Activated CD8-positive, alpha-beta T cell treated with anti-CD3 and anti-CD28 coated beads, Interleukin-2, amount 10 ng/mL, durations not matched to agents 7 days and 5 days (primary cell): ENCODE results near the gene MYRIP. TPM values are rescaled to one million over a fixed set of nuclear protein-coding genes. Genes with fewer than 3 reads are reported as not detected.

ENCODE experiments used
- ATAC-seq: fragments of 150-1000 bp; cut with Tn5 transposase; one replicate; pipeline ENCODE4 v1.10.0; 2021; ENCODE audit warnings: moderate library complexity
- CTCF ChIA-PET: fragments of 350-600 bp; sonication (Branson Sonifier 250); formaldehyde crosslinking; loops from one replicate; lab custom pipeline; 2021; ENCODE audit warnings: antibody characterized with exemption; lab: Charles Lee
- POLR2A ChIA-PET: fragments of 350-600 bp; sonication (Branson Sonifier 250); formaldehyde crosslinking; loops from one replicate; lab custom pipeline; 2021; ENCODE audit warnings: antibody characterized with exemption; lab: Charles Lee
- DNase-seq: peaks from one replicate; pipeline ENCODE4 v3.0.0-alpha.2; 2020
- H3K27ac Mint-ChIP-seq: one replicate; pipeline ENCODE4 v1.8.0; 2021; ENCODE audit warnings: mild to moderate bottlenecking, mixed read lengths
- H3K27me3 Mint-ChIP-seq: one replicate; pipeline ENCODE4 v1.8.0; 2021; ENCODE audit warnings: low read depth, mixed read lengths
- H3K36me3 Mint-ChIP-seq: one replicate; pipeline ENCODE4 v1.8.0; 2021; ENCODE audit warnings: low read depth, mixed read lengths
- H3K4me1 Mint-ChIP-seq: one replicate; pipeline ENCODE4 v1.8.0; 2021; ENCODE audit warnings: low read depth, mixed read lengths
- H3K4me3 Mint-ChIP-seq: one replicate; pipeline ENCODE4 v1.8.0; 2021; ENCODE audit warnings: mild to moderate bottlenecking, mixed read lengths
- H3K9me3 Mint-ChIP-seq: one replicate; pipeline ENCODE4 v1.8.0; 2022; ENCODE audit warnings: mixed read lengths; ENCODE audit not compliant: insufficient read depth
- total RNA-seq, 2 experiments: library from RNA; stranded (reverse); gene quantifications; one replicate each; pipeline ENCODE4 v1.2.3, GENCODE V29; 2021

Gene MYRIP
- total RNA-seq, 2 experiments from 2014 or later = not detected

DNA sequence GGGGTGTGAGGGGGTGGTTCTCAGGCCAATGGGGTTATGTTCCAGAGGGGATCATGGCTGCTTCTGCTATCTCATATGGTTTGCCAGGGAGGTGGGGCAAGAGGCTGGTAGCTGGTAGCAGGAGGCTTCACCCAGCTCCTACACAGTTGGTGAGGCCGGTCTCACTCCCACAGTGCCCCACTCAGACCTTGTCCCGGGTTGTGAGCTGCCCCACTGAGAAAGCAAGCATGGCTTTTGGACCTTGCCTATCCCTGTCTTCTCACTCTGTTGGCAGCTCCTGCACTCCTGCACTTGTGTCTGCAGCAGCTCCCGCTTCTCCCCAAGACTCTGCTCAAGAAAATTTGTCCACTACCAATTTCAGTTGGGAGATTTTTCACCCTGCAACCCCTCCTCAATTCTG lies 46.1 kb downstream of the MYRIP start:
- no peaks in the 10 kb centered on the region for H3K36me3 Mint-ChIP-seq
- POLR2A ChIA-PET = no interaction called here

DNA sequence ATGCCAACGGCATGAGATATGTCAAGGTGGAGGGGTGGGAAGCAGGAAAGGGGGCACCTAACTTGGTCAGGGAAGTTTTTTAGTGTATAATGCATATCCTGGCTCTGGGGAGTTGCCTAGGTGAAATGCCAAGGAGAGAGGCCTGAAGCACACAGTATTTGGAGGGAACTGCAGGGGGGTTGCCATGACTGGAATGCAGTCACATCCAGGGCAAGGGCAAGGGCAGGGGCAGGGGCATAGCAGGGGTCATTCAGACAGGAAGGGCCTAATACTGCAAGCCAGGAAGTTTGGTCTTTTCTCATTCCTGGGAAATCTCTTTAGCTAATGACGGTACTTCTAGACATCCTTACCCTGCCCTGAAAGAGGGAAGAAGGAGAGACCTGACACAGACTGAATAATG lies 60.5 kb downstream of the MYRIP start:
- Mint-ChIP-seq H3K4me3 (no peak overlapping the region), H3K27me3 (no peaks in the 10 kb centered on the region), H3K36me3 (no peaks in the 10 kb centered on the region), H3K27ac (no peak overlapping the region), H3K9me3 (peaks cover 8% of the 10 kb centered on the region), H3K4me1 (no peaks in the 10 kb centered on the region)
- ATAC-seq (no peak), DNase-seq (no peak)
- ChIA-PET CTCF (no interaction called here), POLR2A (no interaction called here)

More for the DNA sequence above, 46.1 kb downstream of the MYRIP start:
- Mint-ChIP-seq H3K27me3 (no peaks in the 10 kb centered on the region), H3K9me3 (no peaks in the 10 kb centered on the region), H3K4me1 (no peaks in the 10 kb centered on the region), H3K4me3 (no peak overlapping the region), H3K27ac (no peak overlapping the region)
- CTCF ChIA-PET = no interaction called here
- ATAC-seq (no peak), DNase-seq (no peak)

DNA sequence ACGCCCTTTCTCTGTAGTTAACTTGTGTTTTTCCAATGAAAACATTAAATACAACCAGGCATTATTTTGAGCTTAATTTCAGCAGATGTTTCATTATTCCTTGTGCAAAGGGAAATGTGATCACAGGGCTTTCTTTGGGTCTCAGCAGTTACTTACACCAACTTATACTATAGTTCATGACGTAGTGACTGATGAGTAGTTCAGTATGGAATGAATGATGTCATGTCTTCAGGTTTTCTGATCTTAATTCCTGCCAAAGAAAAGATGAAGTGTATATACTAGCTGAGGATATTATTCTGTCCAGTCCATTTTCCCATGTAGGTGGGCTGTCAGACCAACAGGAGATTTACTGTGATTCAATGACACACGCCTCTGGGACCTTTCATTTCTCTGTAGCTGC lies 61.3 kb downstream of the MYRIP start:
- CTCF ChIA-PET = no interaction called here
- Mint-ChIP-seq H3K27ac (no peak overlapping the region), H3K4me1 (no peaks in the 10 kb centered on the region), H3K9me3 (peaks cover 8% of the 10 kb centered on the region), H3K4me3 (no peak overlapping the region), H3K36me3 (no peaks in the 10 kb centered on the region), H3K27me3 (no peaks in the 10 kb centered on the region)
- no peak for DNase-seq
- ATAC-seq = no peak
- POLR2A ChIA-PET = no interaction called here

DNA sequence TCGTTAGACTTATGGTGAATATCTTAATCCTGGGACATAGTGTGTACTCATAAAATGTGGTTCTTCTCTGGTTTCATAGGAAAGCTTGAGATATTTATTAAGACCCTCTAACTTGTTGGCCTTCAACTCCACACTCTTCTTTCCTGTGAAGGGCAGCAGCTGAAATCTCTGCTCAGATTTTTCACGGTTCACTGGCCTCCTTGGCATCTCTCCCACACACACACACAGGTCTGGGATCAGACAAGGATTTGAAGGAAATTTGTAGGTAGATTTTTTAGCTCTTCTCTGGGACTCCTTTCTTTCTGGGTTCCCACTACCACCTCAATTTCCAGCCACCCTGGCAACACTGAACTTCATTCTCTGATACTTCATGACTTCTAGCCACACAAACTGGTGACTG lies 70.2 kb downstream of the MYRIP start:
- H3K9me3 Mint-ChIP-seq = no peaks in the 10 kb centered on the region
- H3K36me3 Mint-ChIP-seq = no peaks in the 10 kb centered on the region
- H3K4me3 Mint-ChIP-seq = no peak overlapping the region
- H3K4me1 Mint-ChIP-seq = no peaks in the 10 kb centered on the region
- DNase-seq (no peak), ATAC-seq (no peak)
- ChIA-PET POLR2A (no interaction called here), CTCF (no interaction called here)
- H3K27ac Mint-ChIP-seq = no peak overlapping the region
- H3K27me3 Mint-ChIP-seq = no peaks in the 10 kb centered on the region

DNA sequence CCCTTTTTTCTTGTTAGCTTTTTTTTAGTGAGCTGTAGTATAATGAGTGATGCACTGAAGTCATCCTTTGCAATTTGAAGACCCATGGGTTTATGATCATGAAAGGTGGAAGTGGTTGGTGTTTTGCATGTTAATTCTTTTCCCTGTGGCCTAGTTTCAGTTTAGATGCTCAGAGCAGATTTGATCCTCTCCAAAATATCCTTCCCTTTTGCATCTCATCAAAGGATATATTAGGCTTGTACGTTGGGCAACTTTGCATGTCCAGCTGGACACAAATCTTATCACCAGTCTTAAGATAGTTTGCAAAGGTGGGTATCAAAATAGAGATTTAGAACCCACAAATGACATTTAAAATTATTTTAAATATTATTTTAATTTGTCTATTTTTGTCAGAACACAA lies 72.7 kb downstream of the MYRIP start:
- POLR2A ChIA-PET = no interaction called here
- Mint-ChIP-seq H3K27me3 (no peaks in the 10 kb centered on the region), H3K9me3 (no peaks in the 10 kb centered on the region), H3K36me3 (no peaks in the 10 kb centered on the region), H3K4me1 (no peaks in the 10 kb centered on the region), H3K4me3 (no peak overlapping the region), H3K27ac (no peak overlapping the region)
- CTCF ChIA-PET = no interaction called here
- ATAC-seq (no peak), DNase-seq (no peak)

DNA sequence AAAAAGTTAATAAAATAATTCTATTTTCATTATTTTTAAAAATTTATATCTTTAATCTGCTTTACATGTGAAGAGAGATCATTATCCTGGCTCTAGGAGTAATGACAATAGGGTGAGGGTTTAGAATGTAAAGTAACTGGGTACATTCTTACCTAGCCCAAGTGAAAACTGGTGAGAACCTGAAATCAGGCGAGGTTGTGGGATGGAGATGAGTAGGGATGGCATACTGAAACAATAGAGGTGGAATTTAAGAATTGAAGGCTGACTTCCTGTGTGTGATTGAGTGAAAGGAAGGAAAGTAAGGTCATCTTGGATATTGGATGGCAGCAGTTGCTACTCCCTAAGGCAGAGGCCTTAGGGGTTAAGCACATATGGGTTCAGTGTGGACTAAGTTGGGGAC lies 82.7 kb downstream of the MYRIP start:
- DNase-seq (no peak), ATAC-seq (no peak)
- H3K27me3 Mint-ChIP-seq = no peaks in the 10 kb centered on the region
- H3K27ac Mint-ChIP-seq = no peak overlapping the region
- POLR2A ChIA-PET = no interaction called here
- CTCF ChIA-PET = no interaction called here
- no peaks in the 10 kb centered on the region for H3K36me3 Mint-ChIP-seq
- H3K4me3 Mint-ChIP-seq = no peak overlapping the region
- no peaks in the 10 kb centered on the region for H3K4me1 Mint-ChIP-seq
- no peaks in the 10 kb centered on the region for H3K9me3 Mint-ChIP-seq

DNA sequence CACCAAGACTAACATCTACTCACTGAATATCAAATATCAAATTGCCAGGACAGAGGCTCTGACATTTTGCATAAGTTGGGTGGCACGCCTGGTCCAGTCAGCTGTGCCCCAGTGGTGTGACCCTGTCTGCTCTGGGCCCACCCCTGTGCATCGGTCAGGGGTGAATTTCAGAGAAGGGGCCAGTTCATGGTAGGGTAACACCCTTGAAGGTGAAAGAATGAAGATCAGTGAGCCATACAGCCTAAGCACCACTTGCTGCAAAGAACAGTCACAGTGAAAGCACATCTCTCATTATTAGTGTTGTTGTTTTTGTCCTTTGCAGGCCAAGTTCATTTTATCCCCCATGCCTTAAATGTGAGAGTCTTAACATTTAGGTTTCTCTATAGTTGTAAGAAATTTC lies 86.8 kb downstream of the MYRIP start:
- POLR2A ChIA-PET = no interaction called here
- H3K4me1 Mint-ChIP-seq = no peaks in the 10 kb centered on the region

DNA sequence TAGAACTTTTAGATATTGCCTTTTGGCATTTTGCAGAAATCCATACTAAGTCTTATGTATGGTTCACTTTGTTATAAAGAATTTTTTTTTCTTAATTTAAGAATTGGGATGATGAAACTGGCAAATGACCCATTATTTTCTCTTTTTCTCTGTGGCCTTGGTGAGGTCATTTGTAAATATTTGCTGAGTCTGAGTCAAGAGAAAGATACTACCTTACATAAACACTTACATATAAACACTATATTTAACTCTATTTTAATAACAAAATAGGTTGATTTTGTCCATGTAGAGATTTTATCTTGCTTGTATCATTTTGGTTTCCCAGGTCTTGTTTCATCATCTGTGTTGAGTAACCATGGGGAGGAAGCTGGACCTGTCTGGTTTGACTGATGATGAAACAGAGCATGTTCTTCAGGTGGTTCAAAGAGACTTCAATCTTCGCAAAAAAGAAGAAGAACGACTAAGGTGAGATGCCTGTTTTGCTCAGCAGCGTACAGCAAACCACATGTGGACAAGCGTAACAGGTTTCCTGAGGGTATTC lies 91.1 kb downstream of the MYRIP start:
- no peak for DNase-seq
- no peak for ATAC-seq
- Mint-ChIP-seq H3K27me3 (no peaks in the 10 kb centered on the region), H3K9me3 (no peaks in the 10 kb centered on the region), H3K27ac (no peak overlapping the region), H3K4me1 (no peaks in the 10 kb centered on the region), H3K4me3 (no peak overlapping the region), H3K36me3 (no peaks in the 10 kb centered on the region)
- POLR2A ChIA-PET = no interaction called here
- CTCF ChIA-PET = no interaction called here

More for the DNA sequence above, 86.8 kb downstream of the MYRIP start:
- Mint-ChIP-seq H3K9me3 (no peaks in the 10 kb centered on the region), H3K4me3 (no peak overlapping the region), H3K27ac (no peak overlapping the region), H3K27me3 (no peaks in the 10 kb centered on the region), H3K36me3 (no peaks in the 10 kb centered on the region)
- ATAC-seq (no peak), DNase-seq (no peak)
- CTCF ChIA-PET = no interaction called here

DNA sequence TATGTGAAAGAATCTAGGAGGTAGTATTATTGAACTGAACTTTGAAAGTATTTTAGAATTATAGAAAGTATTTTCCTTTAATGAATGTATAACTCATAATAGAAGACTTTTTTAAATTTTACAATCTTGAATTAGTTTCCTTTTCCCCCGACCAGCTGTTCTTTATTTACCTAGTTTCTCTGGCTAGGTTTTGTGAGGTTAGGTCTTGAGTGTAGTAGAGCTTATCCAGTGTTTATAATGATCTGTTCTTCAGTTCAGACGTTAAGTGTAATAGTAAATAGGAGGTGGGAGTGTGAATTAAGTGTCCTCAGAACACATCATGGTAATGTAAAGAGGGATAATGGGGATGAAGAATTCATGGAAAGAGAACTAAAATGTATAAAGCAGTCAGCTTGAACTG lies 93.8 kb downstream of the MYRIP start:
- ChIA-PET CTCF (no interaction called here), POLR2A (no interaction called here)
- H3K27me3 Mint-ChIP-seq = no peaks in the 10 kb centered on the region
- H3K36me3 Mint-ChIP-seq = no peaks in the 10 kb centered on the region
- ATAC-seq = no peak
- no peaks in the 10 kb centered on the region for H3K4me1 Mint-ChIP-seq
- H3K9me3 Mint-ChIP-seq = no peaks in the 10 kb centered on the region
- no peak for DNase-seq
- no peak overlapping the region for H3K27ac Mint-ChIP-seq
- H3K4me3 Mint-ChIP-seq = no peak overlapping the region

DNA sequence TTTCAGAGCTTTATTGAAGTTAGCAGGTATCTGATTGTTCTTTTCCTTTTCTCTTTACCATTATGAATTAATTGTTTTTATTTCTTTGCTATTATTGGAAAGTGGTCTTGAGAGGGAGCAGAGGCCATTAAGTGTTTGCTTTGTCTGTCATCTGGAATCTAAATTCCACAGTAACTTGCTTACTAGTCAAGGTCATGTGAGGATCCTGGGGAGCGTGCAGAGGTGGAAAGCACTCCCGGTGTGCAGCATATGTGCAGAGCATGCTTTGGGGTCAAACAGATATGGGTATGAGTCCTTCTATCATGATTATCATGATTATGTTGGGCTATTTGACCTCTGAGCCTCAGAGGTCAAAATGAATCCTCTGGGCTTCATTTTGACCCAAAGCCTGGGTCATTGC lies 96.4 kb downstream of the MYRIP start:
- CTCF ChIA-PET = no interaction called here
- no peaks in the 10 kb centered on the region for H3K9me3 Mint-ChIP-seq
- POLR2A ChIA-PET = no interaction called here

DNA sequence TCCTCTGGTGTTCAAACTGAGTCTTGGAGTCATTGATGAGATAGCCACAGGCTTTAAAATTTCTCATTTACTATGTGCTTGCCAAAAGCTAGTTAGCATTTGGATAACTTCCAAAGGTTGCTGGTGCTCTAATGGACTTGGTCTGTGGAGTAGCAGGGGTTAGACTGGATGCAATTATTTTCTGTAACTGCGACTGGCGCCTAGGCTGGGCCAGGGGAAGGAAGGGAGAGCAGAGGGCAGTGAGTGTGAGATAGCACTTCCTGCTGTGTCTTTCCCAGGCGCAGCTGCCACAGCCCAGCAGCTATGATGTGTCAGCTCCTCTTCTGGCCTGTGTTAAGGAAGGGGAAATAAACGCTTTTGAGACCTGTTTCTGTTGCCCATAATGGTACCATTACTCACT lies 98.6 kb downstream of the MYRIP start:
- Mint-ChIP-seq H3K27me3 (no peaks in the 10 kb centered on the region), H3K27ac (no peak overlapping the region), H3K4me1 (no peaks in the 10 kb centered on the region), H3K9me3 (no peaks in the 10 kb centered on the region), H3K4me3 (no peak overlapping the region), H3K36me3 (no peaks in the 10 kb centered on the region)
- POLR2A ChIA-PET = no interaction called here
- DNase-seq = no peak
- no peak for ATAC-seq
- CTCF ChIA-PET = no interaction called here

More for the DNA sequence above, 96.4 kb downstream of the MYRIP start:
- no peak for ATAC-seq
- H3K4me1 Mint-ChIP-seq = no peaks in the 10 kb centered on the region
- no peaks in the 10 kb centered on the region for H3K27me3 Mint-ChIP-seq
- no peak for DNase-seq
- H3K27ac Mint-ChIP-seq = no peak overlapping the region
- H3K36me3 Mint-ChIP-seq = no peaks in the 10 kb centered on the region
- H3K4me3 Mint-ChIP-seq = no peak overlapping the region

DNA sequence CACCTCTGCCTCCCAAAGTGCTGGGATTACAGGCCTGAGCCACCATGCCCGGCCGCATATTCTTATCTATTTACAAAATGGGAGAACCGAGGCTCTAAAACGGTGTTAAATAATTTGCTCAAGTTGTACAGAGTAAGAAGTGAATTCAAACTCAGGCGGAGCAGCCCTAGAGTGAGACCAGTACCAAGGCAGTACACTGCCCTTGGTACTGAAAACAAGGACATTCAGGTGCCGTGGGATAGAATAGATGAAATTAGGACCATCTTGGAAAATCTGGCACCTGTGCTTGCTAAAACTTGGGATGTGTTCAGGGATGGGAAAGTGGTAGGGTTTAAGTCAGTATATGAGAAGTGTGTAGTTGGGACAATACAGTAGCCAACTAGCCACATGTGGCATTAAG lies 100.7 kb downstream of the MYRIP start:
- DNase-seq (no peak), ATAC-seq (no peak)
- Mint-ChIP-seq H3K9me3 (no peaks in the 10 kb centered on the region), H3K27me3 (no peaks in the 10 kb centered on the region), H3K4me1 (no peaks in the 10 kb centered on the region), H3K36me3 (no peaks in the 10 kb centered on the region), H3K4me3 (no peak overlapping the region), H3K27ac (no peak overlapping the region)
- POLR2A ChIA-PET = no interaction called here
- CTCF ChIA-PET = no interaction called here

DNA sequence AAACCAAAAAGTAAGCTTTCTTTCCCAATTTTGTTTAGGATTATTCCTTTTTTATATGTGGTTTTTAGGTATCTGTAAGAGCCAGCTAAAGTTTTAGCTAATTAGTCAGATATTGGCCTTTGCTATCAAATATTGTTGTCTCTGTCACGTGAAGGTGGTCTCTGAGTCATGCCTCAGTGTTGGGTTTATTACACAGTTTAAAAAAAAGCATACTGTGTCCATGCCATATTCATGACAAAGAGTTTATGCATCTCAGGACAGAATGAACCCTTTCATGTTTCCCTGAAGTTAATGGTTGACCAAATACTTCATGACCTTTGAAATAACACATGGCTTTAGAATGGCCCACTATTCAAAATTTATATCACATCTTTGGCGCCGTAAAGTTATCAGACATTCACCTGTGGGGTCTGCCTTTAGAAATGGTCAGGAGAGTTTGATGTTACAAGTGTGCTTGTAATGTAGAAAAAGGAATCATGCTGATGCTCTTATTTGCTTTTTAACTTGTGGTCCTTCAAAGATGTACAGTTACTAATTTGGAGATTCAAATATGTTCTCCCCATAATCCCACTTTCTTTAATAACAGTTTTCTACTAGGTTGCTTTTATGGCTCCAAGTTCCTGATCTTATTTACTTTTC lies 101.5 kb downstream of the MYRIP start:
- H3K9me3 Mint-ChIP-seq = no peaks in the 10 kb centered on the region
- H3K27ac Mint-ChIP-seq = no peak overlapping the region
- no peaks in the 10 kb centered on the region for H3K36me3 Mint-ChIP-seq
- CTCF ChIA-PET = no interaction called here
- no peak for DNase-seq
- POLR2A ChIA-PET = no interaction called here
- no peak for ATAC-seq
- H3K4me1 Mint-ChIP-seq = no peaks in the 10 kb centered on the region
- H3K27me3 Mint-ChIP-seq = no peaks in the 10 kb centered on the region
- no peak overlapping the region for H3K4me3 Mint-ChIP-seq
